GM18505 (cell line): ENCODE measurements around the gene DOCK2.
A peak's percentile ranks its signal among the peaks of the same experiment; 100 is the strongest.

Experiments
- ATAC-seq: cut with Tn5 transposase; IDR thresholded peaks from one replicate; pipeline ENCODE4 v1.9.1; 2021; ENCODE audit not compliant: unreplicated experiment
- POLR2A ChIP-seq: IDR thresholded peaks from 4 replicates; pipeline ENCODE4 v1.6.1; 2011; ENCODE audit warnings: borderline replicate concordance; ENCODE audit not compliant: insufficient read depth, insufficient read length; ENCODE audit errors: extremely low read depth

DOCK2 gene

DNA sequence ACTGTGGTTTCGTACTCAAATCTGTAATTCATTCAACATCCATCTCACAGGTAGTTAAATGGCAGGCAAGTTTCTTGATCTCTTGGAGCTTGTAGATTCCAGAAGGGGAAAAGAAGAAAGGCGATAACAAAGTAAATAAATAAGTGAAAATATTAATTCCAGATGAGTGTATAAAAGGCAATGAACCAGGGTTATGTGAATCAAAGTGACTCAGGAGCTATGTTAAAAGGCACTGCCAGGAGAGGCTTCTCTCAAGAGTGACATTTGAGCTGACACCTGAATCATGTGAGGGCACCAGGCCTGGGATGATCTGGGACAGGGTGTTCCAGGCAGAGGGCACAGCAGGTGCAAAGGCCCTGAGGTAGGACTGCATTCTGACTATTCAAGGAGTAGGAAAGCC lies 45.0 kb downstream of the DOCK2 start:
- ATAC-seq: no peak
- TF ChIP-seq POLR2A: no peak

GRCh38 chr5:169686137-169686536 lies 49.1 kb downstream of the DOCK2 start:
- no peak for TF ChIP-seq POLR2A
- peak; percentile 95 for ATAC-seq

- ATAC-seq: no peak
- TF ChIP-seq POLR2A: no peak
Measured at GRCh38 chr5:169688106-169688505, 51.0 kb downstream of the DOCK2 start.

DNA sequence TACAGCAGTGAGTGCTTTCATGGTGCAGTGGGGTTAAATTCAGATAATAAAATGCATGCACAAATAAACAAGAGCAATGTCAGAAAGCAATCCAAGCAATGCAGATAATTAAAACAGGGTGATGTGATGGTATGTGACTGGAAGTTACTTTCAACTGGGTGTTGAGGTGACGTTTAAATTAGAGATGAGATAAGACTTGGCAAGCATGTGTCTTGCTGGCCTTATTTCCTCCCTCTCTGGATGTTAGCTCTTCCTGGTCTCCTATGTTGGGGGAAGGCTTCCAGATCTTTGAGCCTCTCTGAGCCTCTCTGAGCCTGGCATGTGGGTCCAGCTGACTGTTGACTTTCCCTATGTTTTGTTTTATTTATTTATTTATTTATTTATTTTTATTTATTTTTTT lies 54.4 kb downstream of the DOCK2 start:
- ATAC-seq: no peak
- no peak for TF ChIP-seq POLR2A

DNA sequence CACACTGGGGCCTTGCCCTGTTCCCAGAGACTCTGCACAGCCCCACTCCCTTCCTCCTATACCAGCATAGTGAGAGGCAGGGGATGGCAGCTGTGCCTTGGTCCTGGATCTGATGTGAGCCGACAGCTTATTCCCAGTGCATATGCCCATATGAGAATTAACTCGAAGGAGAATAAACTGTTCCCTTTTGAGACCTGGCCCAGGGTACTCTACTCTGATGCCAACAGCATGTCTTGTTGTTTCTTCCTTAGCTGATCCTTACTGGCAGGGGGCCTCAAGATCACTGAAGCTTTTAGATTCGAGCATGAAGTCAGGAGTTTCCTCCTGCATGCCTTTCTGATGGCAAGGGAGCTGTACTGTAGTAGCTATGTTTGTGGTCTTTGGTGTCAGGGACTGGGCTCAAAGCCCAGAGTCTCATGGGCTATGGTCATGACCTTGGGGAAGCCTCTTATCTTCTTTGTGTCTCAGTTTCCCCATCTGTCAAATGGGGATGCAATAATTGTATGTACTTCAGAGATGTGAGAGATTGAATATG lies 57.1 kb downstream of the DOCK2 start:
- ATAC-seq: no peak
- TF ChIP-seq POLR2A: peak; percentile 13

DNA sequence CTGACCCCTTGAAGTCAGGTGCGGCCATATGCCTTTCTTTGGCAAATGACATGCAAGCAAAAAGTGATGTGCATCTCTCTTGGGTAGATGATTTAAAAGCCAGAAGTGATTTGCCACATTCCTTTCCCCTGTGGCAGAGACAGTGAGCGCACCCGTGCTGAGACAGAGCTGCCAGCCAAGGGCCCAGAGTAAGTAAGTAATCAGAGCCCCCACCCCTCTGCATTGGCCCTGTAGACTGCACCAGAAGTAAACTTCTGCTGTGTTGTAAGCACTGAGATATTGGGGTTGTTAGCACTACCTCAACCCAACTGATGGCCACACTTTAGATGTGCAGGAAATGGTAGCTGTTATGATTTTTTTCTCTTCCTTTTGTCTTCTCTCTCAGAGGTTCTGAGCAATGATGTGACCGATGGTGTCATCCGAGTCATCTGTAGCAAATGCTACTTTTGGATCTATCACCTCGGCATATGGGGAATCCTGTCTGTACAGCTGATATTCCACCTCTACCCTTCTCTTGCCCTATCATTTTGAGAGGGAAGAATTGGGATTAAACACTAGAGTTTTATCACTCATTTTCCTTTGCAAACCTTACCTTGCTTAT lies 58.0 kb downstream of the DOCK2 start:
- TF ChIP-seq POLR2A: no peak

DNA sequence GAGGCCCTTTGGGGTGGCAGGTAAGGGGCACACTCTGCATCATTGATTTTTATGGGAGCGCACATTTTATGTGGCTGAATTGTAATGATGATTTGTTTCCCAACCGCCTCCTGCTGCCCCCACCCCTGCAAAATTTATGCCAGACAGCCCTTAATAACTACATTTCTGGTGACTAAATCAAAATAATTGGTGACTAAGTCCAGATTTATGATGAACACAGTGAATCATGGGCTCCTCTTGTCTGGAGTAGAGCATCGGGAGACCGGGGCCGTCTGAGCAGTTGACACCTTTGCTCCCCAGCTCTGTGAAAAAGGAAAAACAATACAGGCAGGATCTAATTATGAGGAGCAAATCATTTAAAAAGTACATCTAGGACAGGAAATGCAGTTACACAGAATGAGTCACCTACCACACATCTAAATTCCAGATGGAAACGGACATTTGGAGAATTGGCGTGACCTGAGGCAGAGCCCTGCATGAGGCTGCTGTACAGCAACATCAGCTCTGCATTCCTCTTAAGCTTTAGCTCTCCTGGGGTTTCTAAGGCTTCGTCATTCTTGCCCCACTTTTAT lies 58.9 kb downstream of the DOCK2 start:
- ATAC-seq: no peak
- TF ChIP-seq POLR2A: no peak

More for the DNA sequence above, 58.0 kb downstream of the DOCK2 start:
- no peak for ATAC-seq

- no peak for TF ChIP-seq POLR2A
- ATAC-seq: no peak
Measured at GRCh38 chr5:169696621-169697510, 59.8 kb downstream of the DOCK2 start.

GRCh38 chr5:169697511-169697890 lies 60.4 kb downstream of the DOCK2 start:
- no peak for TF ChIP-seq POLR2A
- ATAC-seq: no peak

- TF ChIP-seq POLR2A: no peak
- ATAC-seq: no peak
Measured at GRCh38 chr5:169697976-169698375, 60.9 kb downstream of the DOCK2 start.

DNA sequence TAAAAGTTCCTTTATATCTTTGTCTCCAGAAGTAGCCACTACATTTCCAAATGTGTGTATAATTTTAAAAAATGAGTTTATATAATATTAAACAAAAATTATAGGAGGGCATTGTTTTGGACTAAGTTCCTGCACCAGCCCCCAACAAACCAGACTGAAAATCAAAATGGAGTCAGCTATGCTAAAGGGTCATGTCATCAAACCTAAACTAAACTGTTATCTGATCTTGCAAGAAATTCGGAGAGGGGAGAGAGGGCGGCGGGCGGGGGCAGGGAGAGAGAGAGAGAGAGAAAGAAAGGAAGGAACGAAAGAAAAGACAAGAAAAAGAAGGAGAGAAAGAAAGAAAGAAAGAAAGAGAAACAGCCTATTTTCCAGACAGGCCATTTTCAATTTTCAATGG lies 63.5 kb downstream of the DOCK2 start:
- ATAC-seq: no peak

GRCh38 chr5:169701910-169702451 lies 64.9 kb downstream of the DOCK2 start:
- no peak for TF ChIP-seq POLR2A
- no peak for ATAC-seq

More for the DNA sequence above, 63.5 kb downstream of the DOCK2 start:
- TF ChIP-seq POLR2A: no peak
